H9 (cell line): Measurements from ENCODE around the gene AKR7A2. TPM values are rescaled to one million over a fixed set of nuclear protein-coding genes. Genes with fewer than 3 reads are reported as not detected.

ENCODE experiments used
- DNase-seq: peaks from one replicate; pipeline ENCODE4 v3.0.0-alpha.2; 2017
- H2AFZ ChIP-seq: one replicate; pipeline ENCODE4 v1.6.1; 2013; ENCODE audit warnings: mild to moderate bottlenecking, low read length, control low read depth, moderate library complexity
- H2AK5ac ChIP-seq: 2 replicates; pipeline ENCODE4 v1.6.1; 2013; ENCODE audit warnings: low read length, control low read depth, mixed read lengths; ENCODE audit not compliant: insufficient read length
- H2BK120ac ChIP-seq: one replicate; pipeline ENCODE4 v1.6.1; 2013; ENCODE audit warnings: low read depth, mild to moderate bottlenecking, low read length, control low read depth, inconsistent platforms; ENCODE audit not compliant: poor library complexity, severe bottlenecking
- H2BK12ac ChIP-seq: 2 replicates; pipeline ENCODE4 v1.6.1; 2013; ENCODE audit warnings: low read length, control low read depth, mixed read lengths, low read depth; ENCODE audit not compliant: insufficient read length
- H2BK15ac ChIP-seq: 2 replicates; pipeline ENCODE4 v1.6.1; 2013; ENCODE audit warnings: low read depth, low read length, control low read depth
- H2BK20ac ChIP-seq: one replicate; pipeline ENCODE4 v1.6.1; 2013; ENCODE audit warnings: low read depth, mild to moderate bottlenecking, low read length, control low read depth, inconsistent platforms; ENCODE audit not compliant: poor library complexity, severe bottlenecking
- H2BK5ac ChIP-seq: 2 replicates; pipeline ENCODE4 v1.6.1; 2013; ENCODE audit warnings: low read length, control low read depth, mixed read lengths; ENCODE audit not compliant: insufficient read length
- H3K14ac ChIP-seq: 2 replicates; pipeline ENCODE4 v1.6.1; 2013; ENCODE audit warnings: low read length, control low read depth; ENCODE audit not compliant: insufficient read depth
- H3K18ac ChIP-seq: 2 replicates; pipeline ENCODE4 v1.6.1; 2013; ENCODE audit warnings: low read depth, mild to moderate bottlenecking, mixed read lengths, low read length, control low read depth; ENCODE audit not compliant: insufficient read length
- H3K23ac ChIP-seq: 2 replicates; pipeline ENCODE4 v1.6.1; 2013; ENCODE audit warnings: low read length, control low read depth, mixed read lengths, low read depth; ENCODE audit not compliant: insufficient read length
- H3K23me2 ChIP-seq: 2 replicates; pipeline ENCODE4 v1.6.1; 2013; ENCODE audit warnings: low read depth, mild to moderate bottlenecking, mixed read lengths, low read length, control low read depth; ENCODE audit not compliant: insufficient read length, poor library complexity, severe bottlenecking
- H3K27ac ChIP-seq: 2 replicates; pipeline ENCODE4 v1.5.1; 2013; ENCODE audit warnings: low read length, control low read depth, mixed read lengths, low read depth; ENCODE audit not compliant: insufficient read length
- H3K27me3 ChIP-seq: 2 replicates; pipeline ENCODE4 v1.6.1; 2013; ENCODE audit warnings: low read length, control low read depth, inconsistent platforms; ENCODE audit not compliant: insufficient read depth
- H3K4ac ChIP-seq: 2 replicates; pipeline ENCODE4 v1.6.1; 2013; ENCODE audit warnings: low read depth, mild to moderate bottlenecking, control low read depth, inconsistent platforms, low read length, moderate library complexity
- H3K4me1 ChIP-seq: 2 replicates; pipeline ENCODE4 v1.6.1; 2013; ENCODE audit warnings: low read length, control low read depth, inconsistent platforms; ENCODE audit not compliant: insufficient read depth
- H3K4me2 ChIP-seq: 2 replicates; pipeline ENCODE4 v1.6.1; 2013; ENCODE audit warnings: low read length, control low read depth, mixed read lengths; ENCODE audit not compliant: insufficient read length, insufficient read depth
- H3K56ac ChIP-seq: 2 replicates; pipeline ENCODE4 v1.6.1; 2013; ENCODE audit warnings: low read depth, mild to moderate bottlenecking, mixed read lengths, low read length, control low read depth; ENCODE audit not compliant: insufficient read length
- H3K79me1 ChIP-seq: 2 replicates; pipeline ENCODE4 v1.6.1; 2013; ENCODE audit warnings: low read depth, mild to moderate bottlenecking, moderate library complexity, low read length, control low read depth, inconsistent platforms; ENCODE audit not compliant: insufficient read depth, poor library complexity, severe bottlenecking
- H3K79me2 ChIP-seq: 2 replicates; pipeline ENCODE4 v1.6.1; 2013; ENCODE audit warnings: low read length, control low read depth, inconsistent platforms; ENCODE audit not compliant: insufficient read depth
- H3K9ac ChIP-seq: 2 replicates; pipeline ENCODE4 v1.6.1; 2013; ENCODE audit warnings: low read length, control low read depth, mixed read lengths; ENCODE audit not compliant: insufficient read length; ENCODE audit errors: extremely low read depth
- H3K9me3 ChIP-seq: one replicate; pipeline ENCODE4 v1.6.1; 2013; ENCODE audit warnings: low read depth, low read length, inconsistent platforms; ENCODE audit not compliant: control insufficient read depth
- H3T11ph ChIP-seq: one replicate; pipeline ENCODE4 v1.6.1; 2013; ENCODE audit warnings: mild to moderate bottlenecking, low read length, control low read depth, inconsistent platforms
- H4K20me1 ChIP-seq: one replicate; pipeline ENCODE4 v1.6.1; 2013; ENCODE audit not compliant: control insufficient read depth, insufficient read length, insufficient read depth
- H4K5ac ChIP-seq: 2 replicates; pipeline ENCODE4 v1.6.1; 2013; ENCODE audit warnings: low read depth, mild to moderate bottlenecking, mixed read lengths, low read length, control low read depth; ENCODE audit not compliant: insufficient read length
- H4K8ac ChIP-seq: replicated peaks from 2 replicates; pipeline ENCODE4 v1.6.1; 2013; ENCODE audit warnings: low read length, control low read depth, mixed read lengths, low read depth; ENCODE audit not compliant: insufficient read length
- H4K91ac ChIP-seq: 2 replicates; pipeline ENCODE4 v1.6.1; 2013; ENCODE audit warnings: low read depth, mild to moderate bottlenecking, moderate library complexity, mixed read lengths, low read length, control low read depth; ENCODE audit not compliant: insufficient read length
- H3K27ac Mint-ChIP-seq, 3 experiments: 2 replicates in 2 of 3; 3 replicates in 1 of 3; pipeline ENCODE4 v1.8.0; 2020 to 2021; ENCODE audit warnings: mixed read lengths in 3 of 3, mild to moderate bottlenecking in 1 of 3, moderate library complexity in 1 of 3
- H3K27me3 Mint-ChIP-seq: 2 replicates; pipeline ENCODE4 v1.8.0; 2021; ENCODE audit warnings: low read depth, mild to moderate bottlenecking, moderate library complexity, mixed read lengths
- H3K36me3 Mint-ChIP-seq, 3 experiments: 2 replicates in 2 of 3; 3 replicates in 1 of 3; pipeline ENCODE4 v1.8.0; 2020 to 2021; ENCODE audit warnings: low read depth in 3 of 3, mixed read lengths in 3 of 3; ENCODE audit not compliant: insufficient read depth in 1 of 3
- H3K4me1 Mint-ChIP-seq, 2 experiments: 2 replicates each; pipeline ENCODE4 v1.8.0; 2020; ENCODE audit warnings: mixed read lengths in 2 of 2
- H3K4me3 Mint-ChIP-seq, 2 experiments: 2 replicates in 1 of 2; 3 replicates in 1 of 2; pipeline ENCODE4 v1.8.0; 2020 to 2021; ENCODE audit warnings: mild to moderate bottlenecking in 2 of 2, mixed read lengths in 2 of 2, moderate library complexity in 1 of 2
- H3K9me3 Mint-ChIP-seq, 2 experiments: 2 replicates in 1 of 2; 3 replicates in 1 of 2; pipeline ENCODE4 v1.8.0; 2020; ENCODE audit warnings: mild to moderate bottlenecking in 2 of 2, mixed read lengths in 2 of 2, moderate library complexity in 1 of 2
- CTCF ChIP-seq: fragments of 200-600 bp; sonication (generic); conservative IDR thresholded peaks from 3 replicates; pipeline ENCODE4 v1.8.0; 2021; ENCODE audit warnings: antibody characterized with exemption, mild to moderate bottlenecking
- WGBS: extraction: QIAGEN DNeasy Blood & Tissue Kit; methylation state at CpG from one replicate; pipeline ENCODE4 v1.1.7; 2013; ENCODE audit warnings: missing lambda C conversion rate, low lambda C conversion rate, mixed read lengths; ENCODE audit not compliant: insufficient read length; ENCODE audit errors: extremely low coverage; 5-methylcytosine and 5-hydroxymethylcytosine counted together
- total RNA-seq: library from RNA; stranded (reverse); gene quantifications from 2 replicates; pipeline ENCODE4 v1.2.1, GENCODE V29; 2021

The AKR7A2 gene
- total RNA-seq, 1 experiment from 2014 or later, result 50.3 TPM

GRCh38 chr1:19260211-19261138, 51.5 kb downstream of the AKR7A2 start:
- Histone ChIP-seq H3K27ac (no peak overlapping the region), H3K14ac (no peak overlapping the region), H2AK5ac (no peak overlapping the region), H4K8ac (no peak overlapping the region), H2AFZ (no peak overlapping the region), H2BK5ac (no peak overlapping the region), H3K4me2 (no peak overlapping the region), H3K18ac (no peak overlapping the region), H3K9ac (no peak overlapping the region), H3K4me1 (no peaks in the 10 kb centered on the region), H3K56ac (no peak overlapping the region), H2BK20ac (no peak overlapping the region), H3K79me1 (peaks cover under 1% of the 10 kb centered on the region), H4K5ac (no peak overlapping the region), H3K27me3 (no peaks in the 10 kb centered on the region), H4K91ac (no peak overlapping the region), H3T11ph (no peak overlapping the region), H2BK120ac (no peak overlapping the region), H2BK15ac (no peak overlapping the region), H3K79me2 (peaks cover under 1% of the 10 kb centered on the region; the same call in 1 of the 2 replicates), H3K23me2 (no peaks in the 10 kb centered on the region), H3K23ac (no peak overlapping the region), H3K9me3 (no peaks in the 10 kb centered on the region), H3K4ac (no peak overlapping the region), H4K20me1 (no peaks in the 10 kb centered on the region), H2BK12ac (no peak overlapping the region)
- TF ChIP-seq CTCF, result no peak
- 0 out of 2 replicates have a peak, but pooled peaks cover 1% of the 10 kb centered on the region for H3K27me3 Mint-ChIP-seq
- no peaks in the 10 kb centered on the region for H3K9me3 Mint-ChIP-seq
- H3K27ac Mint-ChIP-seq, result peak overlapping the region in 1 of 3 experiments; percentile 45; a peak in 1 of 7 replicates
- WGBS, result no CpG with 5 or more reads among the region's 21 CpGs
- H3K4me3 Mint-ChIP-seq, result no peak overlapping the region
- H3K36me3 Mint-ChIP-seq, result peaks cover 29 to 53% (median 46%) of the 10 kb centered on the region in 3 experiments; a peak in 6 of 7 replicates
- H3K4me1 Mint-ChIP-seq, result no peaks in the 10 kb centered on the region
- no peak for DNase-seq
